GM19193 (cell line): ENCODE measurements around the gene PLEKHM3.

ENCODE experiments used
- POLR2A ChIP-seq: IDR thresholded peaks from 4 replicates; pipeline ENCODE4 v1.6.1; 2011; ENCODE audit not compliant: insufficient read depth, insufficient read length; ENCODE audit errors: extremely low read depth

PLEKHM3 gene

DNA sequence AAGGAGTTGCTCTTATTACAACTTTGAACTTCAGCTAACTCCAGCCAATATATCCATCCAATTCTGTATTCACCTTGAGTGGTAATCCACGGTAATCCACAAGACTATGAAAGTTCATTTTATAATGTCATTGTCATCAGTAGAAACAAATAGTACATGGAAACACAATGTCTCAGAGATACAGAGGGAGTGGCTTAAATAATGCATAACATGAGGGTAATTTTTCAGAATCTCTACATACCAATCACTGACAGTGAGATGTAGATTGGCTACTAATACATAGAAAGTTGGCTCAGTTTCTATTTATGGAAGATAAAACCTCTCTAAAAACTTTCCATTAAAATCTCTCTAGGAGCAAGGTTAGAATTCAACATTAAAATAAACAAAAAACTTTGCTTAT lies 93.2 kb downstream of the PLEKHM3 start:
- TF ChIP-seq POLR2A, result no peak

GRCh38 chr2:207930747-207931146 lies 94.6 kb downstream of the PLEKHM3 start:
- TF ChIP-seq POLR2A, result no peak

GRCh38 chr2:207929923-207930322 lies 95.4 kb downstream of the PLEKHM3 start:
- TF ChIP-seq POLR2A, result no peak

DNA sequence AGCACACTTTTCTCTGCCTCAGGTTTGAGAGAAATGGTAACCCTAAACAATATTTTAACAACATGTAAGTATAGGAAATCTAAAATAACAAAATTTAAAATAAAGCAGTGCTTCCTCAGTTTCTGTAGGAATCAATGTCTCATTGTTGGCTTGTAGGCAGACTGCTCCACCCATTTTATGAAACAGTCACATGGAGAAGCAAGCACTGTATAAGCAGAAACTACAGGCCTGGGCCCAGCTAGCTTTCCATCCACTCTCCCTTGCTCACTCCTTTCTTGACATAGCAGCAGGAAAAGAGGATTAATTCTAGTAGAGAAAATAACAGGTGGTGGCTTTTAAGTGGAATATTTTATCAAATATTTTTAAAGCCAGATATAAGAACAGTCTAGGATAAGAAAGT lies 97.2 kb downstream of the PLEKHM3 start:
- TF ChIP-seq POLR2A, result no peak

DNA sequence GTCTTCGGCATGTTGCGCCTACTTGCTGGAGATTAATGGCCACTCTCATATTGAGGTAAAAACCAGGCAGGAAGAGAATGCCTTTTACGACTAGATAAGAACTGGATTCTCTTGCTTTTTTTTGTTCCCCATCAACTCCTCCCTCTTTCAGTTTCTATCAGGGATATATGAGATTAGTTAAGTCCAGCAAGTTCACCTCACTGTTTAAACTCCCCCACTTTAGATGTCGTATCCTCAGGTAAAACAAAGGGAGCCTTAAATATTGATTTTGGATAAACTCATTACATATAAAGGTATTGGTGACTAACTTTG lies 98.4 kb downstream of the PLEKHM3 start:
- no peak for TF ChIP-seq POLR2A

DNA sequence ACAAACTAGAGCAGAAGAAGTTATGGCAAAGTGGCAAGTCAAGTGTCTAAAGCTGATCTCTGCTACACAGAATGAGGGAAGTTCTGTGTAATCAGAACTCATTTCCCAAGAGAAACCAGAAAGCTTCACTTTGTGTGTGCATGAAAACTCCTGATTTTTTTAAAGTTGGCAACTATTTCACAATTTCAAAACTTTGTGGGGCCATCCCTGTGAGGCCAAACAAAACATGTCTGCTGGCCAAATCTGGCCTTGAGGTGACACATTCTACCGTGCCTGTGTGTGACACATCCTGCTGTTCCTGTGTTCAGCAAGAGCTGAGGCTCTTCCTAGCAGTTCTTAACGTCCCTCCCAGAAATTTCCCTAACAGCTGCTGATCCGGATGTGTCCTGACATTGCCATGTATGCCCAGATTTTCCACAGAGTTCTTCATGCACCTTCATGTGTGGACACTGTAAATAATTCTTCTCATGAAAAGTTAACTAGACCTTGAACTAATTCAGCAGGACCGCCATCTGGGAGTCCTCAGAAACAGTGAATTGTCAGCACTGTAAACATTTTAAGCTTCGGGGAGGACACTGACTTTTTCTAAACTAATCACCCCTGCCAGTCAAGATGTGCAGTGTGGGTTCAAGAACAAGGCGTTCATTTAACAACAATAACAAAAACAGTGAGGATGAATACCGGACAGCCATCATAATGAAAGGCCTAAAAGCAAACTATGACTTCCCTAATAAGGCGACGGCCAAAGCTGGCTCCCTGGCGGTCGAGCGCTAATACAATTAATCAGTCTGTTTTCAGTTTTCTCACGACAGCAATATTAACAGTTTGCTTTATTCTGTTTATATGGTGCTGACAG lies 99.0 kb downstream of the PLEKHM3 start:
- no peak for TF ChIP-seq POLR2A

- no peak for TF ChIP-seq POLR2A
Measured at GRCh38 chr2:207925601-207926000, 99.7 kb downstream of the PLEKHM3 start.

GRCh38 chr2:207921606-207922005 lies 103.7 kb downstream of the PLEKHM3 start:
- no peak for TF ChIP-seq POLR2A

DNA sequence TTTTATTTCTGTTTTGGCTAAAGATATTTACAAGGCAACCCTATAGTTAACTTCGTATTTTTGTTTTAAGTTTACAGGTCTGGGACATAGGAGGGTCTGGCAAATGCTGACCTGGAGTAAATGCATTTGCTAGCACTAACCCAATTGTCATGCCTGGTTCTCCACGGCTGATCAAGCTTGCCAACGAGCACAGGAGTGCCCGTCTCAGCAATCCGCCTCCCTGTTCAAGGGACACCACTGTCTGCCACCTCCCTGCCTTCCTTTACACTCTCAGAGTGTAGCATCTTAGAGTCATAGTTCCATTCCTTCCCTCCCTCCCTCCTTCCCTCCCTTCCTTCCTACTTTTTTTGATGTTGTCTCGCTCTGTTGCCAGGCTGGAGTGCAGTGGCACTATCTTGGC lies 104.6 kb downstream of the PLEKHM3 start:
- TF ChIP-seq POLR2A, result no peak

DNA sequence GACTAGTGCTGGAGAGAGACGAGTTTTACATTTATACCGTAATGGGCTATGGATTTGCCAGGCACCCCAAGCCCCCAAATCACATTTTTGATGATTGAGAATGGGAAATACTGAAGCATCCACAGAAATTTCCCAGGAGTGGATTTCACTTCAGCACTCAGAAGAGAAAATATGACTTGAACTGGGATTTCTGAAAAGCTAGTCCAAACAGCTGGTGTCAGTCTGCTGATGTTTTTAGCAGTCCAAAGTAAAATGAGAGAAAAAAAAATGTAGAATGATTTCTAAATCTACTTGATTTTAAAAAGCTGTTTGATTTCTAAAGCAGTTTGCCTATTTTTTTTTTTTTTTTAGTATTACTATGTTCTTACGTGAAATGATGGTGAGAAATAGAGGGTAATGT lies 105.0 kb downstream of the PLEKHM3 start:
- TF ChIP-seq POLR2A, result no peak

DNA sequence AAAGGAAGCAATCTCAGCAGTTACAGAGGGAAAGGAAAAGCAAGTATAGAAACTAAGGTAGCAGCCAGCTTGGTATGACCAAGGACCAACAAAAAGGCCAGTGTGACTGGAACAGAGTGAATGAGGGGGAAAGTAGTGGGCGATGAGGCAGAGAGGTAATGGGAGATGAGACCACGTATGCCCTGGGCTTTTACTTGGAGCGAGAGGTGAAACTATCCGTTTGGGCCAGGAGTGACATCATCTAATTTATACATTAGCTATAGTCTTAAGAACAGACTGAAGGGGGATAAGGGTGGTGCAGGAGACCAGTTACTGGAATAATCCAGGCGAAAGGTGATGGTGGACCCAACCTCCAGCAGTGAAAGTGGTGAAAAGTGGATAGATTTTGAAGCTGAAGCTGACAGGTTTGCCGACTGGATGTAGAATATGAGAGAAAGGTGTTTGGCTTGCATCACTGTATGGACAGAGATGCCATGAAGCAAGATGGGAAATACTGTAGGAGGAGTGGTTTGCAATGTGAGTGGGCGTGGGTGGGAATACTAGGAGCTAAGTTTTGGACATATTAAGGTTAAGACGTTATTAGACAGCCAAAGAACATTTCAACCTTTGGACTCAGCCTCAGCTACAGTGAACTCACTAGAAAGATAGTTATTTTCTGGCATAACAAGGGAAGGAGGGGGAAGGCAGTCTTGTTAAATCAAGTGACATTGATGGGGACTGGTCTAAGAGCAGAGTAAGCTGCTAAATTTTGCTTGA lies 106.0 kb downstream of the PLEKHM3 start:
- TF ChIP-seq POLR2A, result no peak

DNA sequence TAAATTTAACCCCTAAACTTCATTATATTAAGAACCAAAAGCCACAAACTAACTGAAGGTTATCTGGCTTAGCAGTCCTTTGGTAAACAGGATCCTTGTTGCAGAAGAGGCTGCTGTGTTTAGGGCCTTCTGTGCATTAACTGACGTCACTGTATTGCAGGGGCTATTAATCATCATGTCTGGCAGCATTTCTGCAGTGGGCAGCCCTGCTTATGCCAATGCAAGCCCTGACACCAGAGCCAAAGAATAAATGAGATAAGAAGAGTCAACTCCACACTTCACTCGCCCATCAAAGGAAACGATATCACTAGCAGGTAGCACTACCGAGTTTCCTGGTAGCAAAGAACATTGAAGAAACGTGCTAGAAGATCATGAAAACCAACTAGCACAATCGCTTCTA lies 110.6 kb downstream of the PLEKHM3 start:
- TF ChIP-seq POLR2A, result no peak

- TF ChIP-seq POLR2A, result no peak
Measured at GRCh38 chr2:207913772-207914358, 111.5 kb downstream of the PLEKHM3 start.

DNA sequence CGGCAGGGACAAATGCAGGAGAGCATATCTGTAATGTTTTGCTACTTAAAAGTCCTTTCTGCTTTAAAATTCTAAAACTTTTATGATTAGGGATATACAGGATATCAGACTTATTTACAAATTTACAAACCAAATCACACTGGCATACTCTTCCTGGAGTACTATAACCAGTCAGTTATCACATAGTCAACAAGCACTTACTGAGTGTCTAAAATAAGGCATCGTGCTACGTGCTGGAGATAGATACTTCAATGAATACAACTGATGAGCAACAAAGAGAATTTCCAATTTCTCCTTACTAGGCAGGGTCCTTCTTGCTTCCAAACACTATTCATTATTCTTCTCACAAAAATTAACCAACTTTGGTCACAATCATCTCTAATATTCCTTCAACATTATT lies 113.5 kb downstream of the PLEKHM3 start:
- no peak for TF ChIP-seq POLR2A

- TF ChIP-seq POLR2A, result no peak
Measured at GRCh38 chr2:207911215-207911614, 114.1 kb downstream of the PLEKHM3 start.

- no peak for TF ChIP-seq POLR2A
Measured at GRCh38 chr2:207905546-207905945, 119.8 kb downstream of the PLEKHM3 start.
